T-helper 2 cell (primary cell): ENCODE results near the gene EXOC4.

Experiments used
- DNase-seq, 5 experiments: peaks; one replicate each; pipeline versions ENCODE4 v3.0.0 to v3.0.0-alpha.2; 2012 to 2022

Gene EXOC4

GRCh38 chr7:133365917-133366316, 113.0 kb downstream of the EXOC4 start:
- no peak for DNase-seq

DNA sequence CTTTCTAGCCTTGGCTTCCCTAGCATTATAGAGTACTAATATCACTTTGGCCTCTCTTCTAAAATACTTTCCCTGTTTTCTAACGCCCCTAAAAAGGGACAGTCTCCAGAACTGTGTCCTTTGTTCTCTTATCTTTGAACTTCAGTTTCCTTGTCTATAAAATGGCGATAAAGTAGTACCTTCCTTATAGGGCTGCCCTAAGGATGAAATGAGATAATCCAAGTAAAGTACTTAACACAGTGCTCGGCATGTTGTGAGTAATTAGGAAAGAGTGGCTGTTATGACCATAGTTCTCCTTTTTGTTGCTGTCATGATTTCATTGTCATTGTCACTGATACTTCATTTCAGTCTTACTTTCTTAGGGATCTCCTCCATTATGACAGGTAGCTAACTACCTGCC, 114.7 kb downstream of the EXOC4 start:
- DNase-seq = no peak

DNA sequence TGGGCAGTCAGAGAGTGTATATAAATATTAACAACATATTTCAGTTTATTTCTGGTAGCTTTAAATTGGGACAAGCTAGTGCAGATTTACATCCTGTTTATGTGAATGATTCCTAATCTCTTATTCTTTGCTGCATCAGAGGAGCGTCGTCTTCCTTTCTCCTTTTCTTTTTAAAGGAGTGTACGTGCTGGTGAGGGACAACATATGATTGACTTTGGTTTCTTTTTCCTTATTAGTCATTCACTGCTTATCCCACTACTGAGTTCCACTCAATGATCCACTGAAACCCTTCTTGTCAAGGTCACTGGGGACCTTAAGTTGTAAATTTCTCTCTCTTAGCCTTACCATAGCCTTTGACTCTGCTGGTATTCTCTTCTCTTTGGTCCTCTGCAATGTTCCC, 116.3 kb downstream of the EXOC4 start:
- no peak for DNase-seq

- no peak for DNase-seq
These were observed 118.7 kb downstream of the EXOC4 start for GRCh38 chr7:133371616-133372015.

- DNase-seq = no peak
These were observed 119.5 kb downstream of the EXOC4 start for GRCh38 chr7:133372337-133372736.

GRCh38 chr7:133376514-133376913, 123.6 kb downstream of the EXOC4 start:
- DNase-seq = no peak

- DNase-seq = no peak
These were observed 129.1 kb downstream of the EXOC4 start for GRCh38 chr7:133381965-133382364.

- no peak for DNase-seq
These were observed 130.1 kb downstream of the EXOC4 start for GRCh38 chr7:133382775-133383559.

DNA sequence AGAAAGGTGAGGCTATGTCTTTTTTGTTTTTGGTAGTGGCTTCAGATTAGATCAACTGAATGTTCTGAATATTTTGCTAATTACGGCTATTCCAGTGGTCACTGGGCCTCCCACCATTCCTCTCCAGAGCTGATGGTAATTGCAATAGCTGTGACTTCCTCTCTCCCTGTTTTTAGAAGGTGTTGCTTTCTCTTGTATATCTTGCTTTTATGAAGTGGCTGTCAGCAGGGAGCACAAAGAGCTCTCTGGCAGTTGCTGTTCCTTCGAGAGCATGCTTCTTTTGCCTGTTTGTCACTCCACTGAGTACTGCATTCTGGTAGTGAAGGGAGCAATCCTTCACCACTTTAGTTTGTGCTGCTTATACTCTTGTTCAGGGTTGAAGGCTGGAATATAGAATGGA, 133.3 kb downstream of the EXOC4 start:
- no peak for DNase-seq

- DNase-seq = no peak
These were observed 136.8 kb downstream of the EXOC4 start for GRCh38 chr7:133389727-133390126.

DNA sequence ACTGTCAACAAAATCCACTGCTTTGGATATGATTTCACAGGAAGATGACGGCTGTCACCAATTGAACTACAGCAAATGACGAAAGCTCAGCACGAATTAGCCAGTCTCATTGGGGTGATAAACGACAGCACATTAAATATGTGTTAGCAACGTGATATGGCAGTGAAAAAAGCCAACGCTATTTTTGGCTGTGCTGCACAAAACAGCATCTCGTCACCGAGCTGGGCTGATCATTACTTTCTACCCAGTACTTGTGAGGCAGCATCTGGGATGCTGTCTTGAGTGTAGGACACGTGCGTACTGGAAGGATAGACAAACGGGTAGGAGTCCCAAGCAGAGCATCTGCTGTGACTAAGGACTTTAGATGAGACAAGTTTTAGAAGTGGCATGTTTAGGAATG, 138.3 kb downstream of the EXOC4 start:
- DNase-seq = no peak

DNA sequence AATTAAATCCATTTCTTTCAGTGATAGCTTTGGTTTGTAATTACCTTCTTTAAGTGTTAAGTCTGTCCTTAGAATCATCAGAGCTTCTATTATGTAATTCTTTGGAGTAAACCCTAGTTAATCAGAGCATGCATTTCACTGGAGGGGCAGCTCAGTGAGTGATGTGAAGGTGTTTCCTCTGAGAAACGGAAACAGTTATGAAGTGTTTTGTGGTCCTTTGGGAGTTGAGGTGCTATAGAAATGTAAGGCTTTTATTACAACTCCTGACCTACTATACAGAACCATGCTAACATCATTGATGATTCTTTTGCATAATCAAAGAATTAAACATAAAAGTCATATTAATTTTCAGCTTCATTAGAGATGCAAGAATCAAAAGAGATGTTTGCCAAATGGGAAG, 141.5 kb downstream of the EXOC4 start:
- DNase-seq = no peak

GRCh38 chr7:133395551-133395950, 142.7 kb downstream of the EXOC4 start:
- no peak for DNase-seq

DNA sequence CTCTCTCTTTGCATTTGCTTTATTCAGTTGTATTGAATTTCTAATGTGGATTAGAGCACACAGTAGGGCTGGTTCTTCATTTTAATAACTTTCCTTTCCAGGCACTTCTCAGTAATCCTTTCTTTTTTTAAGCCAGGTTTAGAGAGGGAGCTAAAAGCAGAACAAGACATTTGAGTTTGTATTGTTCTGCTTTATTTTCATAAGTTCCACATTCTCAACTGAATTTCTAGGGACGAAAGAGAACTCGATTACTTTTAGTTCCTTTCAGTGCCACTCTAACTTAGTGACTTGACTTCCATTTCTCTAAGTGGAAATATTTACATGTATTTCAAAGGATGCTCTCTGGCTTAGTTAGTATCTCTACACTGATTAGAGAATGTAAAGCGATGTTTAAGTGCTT, 145.6 kb downstream of the EXOC4 start:
- DNase-seq = no peak

- no peak for DNase-seq
These were observed 148.3 kb downstream of the EXOC4 start for GRCh38 chr7:133401225-133401624.

- DNase-seq = no peak
These were observed 155.3 kb downstream of the EXOC4 start for GRCh38 chr7:133408212-133408611.

- no peak for DNase-seq
These were observed 156.5 kb downstream of the EXOC4 start for GRCh38 chr7:133409421-133409820.

DNA sequence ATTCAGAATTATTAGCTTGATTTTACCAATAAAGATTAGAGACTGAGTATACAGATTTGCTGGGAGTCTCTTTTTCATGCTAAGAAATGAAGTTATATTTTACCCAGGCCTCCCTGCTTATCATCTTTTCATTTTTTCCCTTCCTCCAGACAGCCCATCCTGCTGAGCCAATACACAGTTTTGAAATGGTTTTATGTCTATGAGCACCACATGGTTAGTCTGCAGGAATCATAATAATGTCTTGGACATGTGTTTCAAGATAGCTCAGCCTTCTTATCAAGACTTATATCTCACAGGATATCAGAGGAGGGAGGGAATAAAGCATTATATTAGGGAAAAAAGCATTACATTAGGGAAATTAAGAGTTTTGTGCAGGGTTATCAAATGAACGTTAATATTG, 157.1 kb downstream of the EXOC4 start:
- no peak for DNase-seq

DNA sequence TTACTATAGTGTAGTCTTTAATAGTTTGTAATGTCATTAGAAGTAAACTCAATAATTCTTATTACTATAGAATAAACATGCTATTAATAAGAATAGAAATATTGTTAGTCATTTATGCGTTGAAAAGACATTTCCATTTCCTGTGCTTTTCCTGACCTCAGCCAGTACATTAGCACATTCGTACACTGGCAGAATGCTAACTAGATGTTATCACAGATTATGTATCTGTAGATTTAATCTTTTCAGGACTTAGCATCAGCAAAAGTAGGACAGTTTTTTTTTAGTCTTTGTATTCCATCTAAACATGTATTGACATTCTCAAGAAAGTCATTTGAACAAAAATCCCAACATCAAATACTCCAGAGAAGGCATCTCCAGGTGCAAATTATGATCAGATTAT, 158.5 kb downstream of the EXOC4 start:
- DNase-seq = no peak

- DNase-seq = no peak
These were observed 160.1 kb downstream of the EXOC4 start for GRCh38 chr7:133412942-133413341.

- DNase-seq = no peak
These were observed 166.2 kb downstream of the EXOC4 start for GRCh38 chr7:133419041-133419440.

DNA sequence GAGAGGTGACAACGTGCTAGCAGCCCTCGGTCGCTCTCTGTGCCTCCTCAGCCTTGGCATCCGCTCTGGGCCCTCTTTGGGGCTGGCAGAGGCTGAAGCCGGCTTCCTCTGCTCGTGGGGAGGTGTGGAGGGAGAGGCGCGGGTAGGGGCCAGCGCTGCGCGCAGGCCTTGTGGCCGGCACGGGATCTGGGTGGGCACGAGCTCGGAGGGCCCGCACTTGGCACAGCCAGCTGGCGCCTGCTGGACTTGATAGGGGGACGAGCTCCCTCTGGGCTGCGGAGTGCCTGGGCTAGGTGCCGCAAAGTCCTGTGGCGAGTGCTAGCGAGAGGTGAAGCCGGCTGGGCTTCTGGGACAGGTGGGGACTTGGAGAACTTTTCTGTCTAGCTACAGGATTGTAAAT, 170.7 kb downstream of the EXOC4 start:
- no peak for DNase-seq

- no peak for DNase-seq
These were observed 175.4 kb downstream of the EXOC4 start for GRCh38 chr7:133428326-133428725.

DNA sequence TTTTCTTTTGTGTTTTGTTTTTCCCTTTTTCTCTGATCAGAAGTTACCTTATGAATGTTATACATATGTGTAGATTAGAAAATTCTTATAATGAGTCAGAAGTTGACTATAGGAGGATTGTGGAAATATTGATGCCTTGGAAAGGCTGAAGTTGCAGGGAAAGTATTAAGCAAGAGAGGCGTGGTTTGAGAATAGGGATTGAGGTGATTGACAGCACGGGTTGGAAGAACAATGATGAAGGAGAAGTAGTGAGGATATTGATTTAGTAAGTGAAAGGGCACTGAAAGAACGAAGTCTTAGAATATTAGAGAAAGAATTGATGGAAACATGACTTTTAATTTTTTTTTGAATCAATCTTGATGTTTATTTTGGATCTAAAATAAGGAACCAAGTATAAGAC, 176.0 kb downstream of the EXOC4 start:
- no peak for DNase-seq

DNA sequence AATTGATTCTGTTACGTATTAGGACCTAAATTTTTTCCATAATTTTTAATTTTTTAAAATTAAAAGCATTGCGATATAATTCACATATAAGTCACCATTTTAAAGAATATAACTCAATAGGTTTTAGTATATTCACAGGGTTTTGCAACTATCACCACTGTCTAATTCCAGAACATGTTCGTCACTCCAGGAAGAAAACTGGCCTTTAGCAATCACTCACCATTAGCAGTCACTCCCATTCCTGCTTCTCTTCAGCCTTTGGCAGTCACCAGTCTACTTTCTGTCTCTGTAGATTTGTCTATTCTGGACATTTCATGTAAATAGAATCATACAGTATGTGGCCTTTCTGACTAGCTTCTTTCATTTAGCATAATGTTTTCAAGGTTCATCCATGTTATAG, 176.5 kb downstream of the EXOC4 start:
- no peak for DNase-seq
